Skeletal muscle tissue (tissue), 4 donors: ENCODE data around the gene NLRC3. TPM values are rescaled to one million over a fixed set of nuclear protein-coding genes. Genes with fewer than 3 reads are reported as not detected.
A peak's percentile ranks its signal among the peaks of the same experiment; 100 is the strongest.
"Not testable (repeated sequence)": the region's sequence is repeated elsewhere in the genome, so short reads cannot be mapped to it uniquely, and the experiment has no call there.

Experiments
- H3K27ac ChIP-seq: one replicate; pipeline ENCODE4 v1.7.0; 2013; ENCODE audit warnings: mild to moderate bottlenecking, low read depth, low read length, inconsistent platforms
- H3K27me3 ChIP-seq, 3 donors: one replicate each; pipeline ENCODE4 v1.7.0; 2013; ENCODE audit warnings: low read length in 3 of 3; ENCODE audit not compliant: control insufficient read depth in 3 of 3, insufficient read depth in 3 of 3
- H3K36me3 ChIP-seq, 3 donors: one replicate each; pipeline ENCODE4 v1.7.0; 2013; ENCODE audit warnings: low read length in 3 of 3; ENCODE audit not compliant: control insufficient read depth in 3 of 3, insufficient read depth in 3 of 3
- H3K4me1 ChIP-seq, 3 donors: one replicate each; pipeline ENCODE4 v1.7.0; 2013; ENCODE audit warnings: low read length in 3 of 3, mild to moderate bottlenecking in 3 of 3; ENCODE audit not compliant: control insufficient read depth in 3 of 3, insufficient read depth in 3 of 3
- H3K4me3 ChIP-seq, 3 donors: one replicate each; pipeline ENCODE4 v1.7.0; 2013; ENCODE audit warnings: low read length in 3 of 3
- H3K9ac ChIP-seq, 3 donors: one replicate each; pipeline ENCODE4 v1.7.0; 2013; ENCODE audit warnings: low read length in 3 of 3, mild to moderate bottlenecking in 3 of 3, moderate library complexity in 2 of 3, low read depth in 1 of 3
- H3K9me3 ChIP-seq, 3 donors: one replicate each; pipeline ENCODE4 v1.7.0; 2013; ENCODE audit warnings: low read length in 3 of 3; ENCODE audit not compliant: control insufficient read depth in 3 of 3
- total RNA-seq: library from RNA; depleted of rRNA; stranded (reverse); fragments of >200 nt; gene quantifications from one replicate; pipeline ENCODE4 v1.2.3, GENCODE V29; 2014
- donor health status: Osteomylitis.

NLRC3 gene
- total RNA-seq, 1 donor from 2014 or later, result 0.52 TPM

DNA sequence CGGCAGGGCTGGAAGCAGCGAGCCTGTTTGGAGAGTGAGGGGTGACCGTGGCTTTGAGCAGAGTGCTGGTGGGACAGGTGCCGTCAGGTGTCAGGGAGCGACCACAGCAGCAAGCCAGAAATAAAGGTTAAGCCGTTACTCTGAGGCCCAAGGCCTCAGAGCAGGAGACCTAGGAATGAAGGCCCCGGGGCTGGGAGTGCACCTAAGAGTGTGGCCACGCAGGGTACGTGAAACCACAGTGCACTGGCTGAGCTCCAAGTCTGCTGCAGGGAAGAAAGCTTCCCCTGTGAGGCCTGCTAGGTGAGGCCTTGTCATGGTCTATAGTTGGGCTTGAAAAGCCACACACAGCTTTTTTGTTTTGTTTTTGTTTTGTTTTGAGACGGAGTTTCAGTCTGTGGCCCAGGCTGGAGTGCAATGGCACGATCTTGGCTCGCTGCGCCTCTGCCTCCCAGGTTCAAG lies 67.7 kb downstream of the NLRC3 start:
- H3K9me3 ChIP-seq, result no peaks in the 10 kb centered on the region
- no peak overlapping the region for H3K4me3 ChIP-seq
- H3K27me3 ChIP-seq, result no peaks in the 10 kb centered on the region
- peaks cover 46 to 65% (median 60%) of the 10 kb centered on the region in 3 donors for H3K36me3 ChIP-seq
- no peak overlapping the region for H3K27ac ChIP-seq
- no peaks in the 10 kb centered on the region for H3K4me1 ChIP-seq
- H3K9ac ChIP-seq, result no peak overlapping the region

DNA sequence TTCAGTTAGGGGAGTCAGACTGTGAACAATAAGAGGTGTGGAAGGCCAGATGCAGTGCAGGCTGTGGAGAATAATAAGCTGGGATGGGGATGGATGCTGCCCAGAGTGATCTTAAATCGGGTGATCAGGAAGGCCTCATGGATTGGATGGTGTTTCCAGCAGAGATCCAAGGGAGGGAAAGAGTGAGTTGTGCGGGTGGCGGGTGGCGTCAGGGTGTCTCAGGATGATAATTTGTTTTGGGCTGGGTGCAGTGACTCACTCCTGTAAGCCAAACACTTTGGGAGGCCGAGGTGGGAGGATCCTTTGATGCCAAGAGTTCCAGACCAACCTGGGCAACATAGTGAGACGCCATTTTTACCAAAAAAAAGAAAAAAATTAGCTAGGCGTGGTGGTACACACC lies 68.5 kb downstream of the NLRC3 start:
- Histone ChIP-seq H3K4me3 (no peak overlapping the region), H3K36me3 (peaks cover 38 to 57% (median 53%) of the 10 kb centered on the region in 3 donors), H3K9ac (no peak overlapping the region), H3K4me1 (no peaks in the 10 kb centered on the region), H3K9me3 (no peaks in the 10 kb centered on the region), H3K27me3 (no peaks in the 10 kb centered on the region), H3K27ac (no peak overlapping the region)

GRCh38 chr16:3503523-3503922 lies 73.7 kb downstream of the NLRC3 start:
- Histone ChIP-seq H3K27ac (no peak overlapping the region), H3K36me3 (peaks cover 8 to 20% (median 18%) of the 10 kb centered on the region in 3 donors), H3K9ac (no peak overlapping the region), H3K4me3 (no peak overlapping the region), H3K9me3 (no peaks in the 10 kb centered on the region), H3K4me1 (peaks cover 8 to 13% (median 10%) of the 10 kb centered on the region in 3 donors), H3K27me3 (no peaks in the 10 kb centered on the region)

DNA sequence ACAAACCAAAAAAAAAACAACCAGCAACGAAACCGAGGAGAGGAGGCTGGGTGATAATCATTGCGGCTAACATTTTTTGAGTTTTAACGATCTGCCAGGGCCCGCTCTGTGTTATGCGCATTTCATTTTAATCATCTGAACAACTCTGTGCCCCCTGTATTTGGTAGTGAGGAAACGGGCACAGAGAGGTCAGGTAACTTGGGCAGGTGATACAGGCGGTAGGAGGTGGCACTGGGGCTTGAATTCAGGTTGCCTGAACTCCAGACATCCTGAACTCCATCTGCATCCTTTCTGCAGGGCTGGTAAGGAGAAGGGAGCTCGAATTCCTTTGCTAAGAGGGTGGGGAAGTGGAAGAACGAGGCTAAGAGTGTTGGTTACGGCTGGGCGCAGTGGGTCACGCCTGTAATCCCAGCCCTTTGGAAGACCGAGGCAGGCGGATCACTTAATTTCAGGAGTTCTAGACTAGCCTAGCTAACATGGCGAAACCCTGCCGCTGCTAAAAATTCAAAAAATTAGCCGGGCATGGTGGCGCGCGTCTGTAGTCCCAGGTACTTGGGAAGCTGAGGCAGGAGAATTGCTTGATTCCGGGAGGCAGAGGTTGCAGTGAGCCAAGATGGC lies 75.3 kb downstream of the NLRC3 start:
- peak overlapping the region; percentile 87 to 95 (median 92) for H3K4me3 ChIP-seq
- no peaks in the 10 kb centered on the region for H3K9me3 ChIP-seq
- peak overlapping the region in 2 of 3 donors; percentile 76 to 85 for H3K9ac ChIP-seq
- no peaks in the 10 kb centered on the region for H3K27me3 ChIP-seq
- no peak overlapping the region for H3K27ac ChIP-seq
- peaks cover 0 to 12% (median 6%) of the 10 kb centered on the region in 3 donors for H3K36me3 ChIP-seq
- H3K4me1 ChIP-seq, result peaks cover 8 to 13% (median 10%) of the 10 kb centered on the region in 3 donors

- H3K27me3 ChIP-seq, result not testable (repeated sequence)
These were observed 75.8 kb downstream of the NLRC3 start for GRCh38 chr16:3501412-3501761.

GRCh38 chr16:3498988-3499387 lies 78.2 kb downstream of the NLRC3 start:
- H3K27ac ChIP-seq, result no peak overlapping the region

More at GRCh38 chr16:3501412-3501761, 75.8 kb downstream of the NLRC3 start:
- H3K4me3 ChIP-seq, result peak overlapping the region; percentile 87 to 95 (median 92)
- peaks cover 8 to 13% (median 10%) of the 10 kb centered on the region in 3 donors for H3K4me1 ChIP-seq
- H3K27ac ChIP-seq, H3K9me3 ChIP-seq, H3K36me3 ChIP-seq: not testable (repeated sequence)
- peak overlapping the region; percentile 76 to 85 (median 80) for H3K9ac ChIP-seq

GRCh38 chr16:3497771-3498170 lies 79.4 kb downstream of the NLRC3 start:
- no peaks in the 10 kb centered on the region for H3K9me3 ChIP-seq
- H3K36me3 ChIP-seq, result no peaks in the 10 kb centered on the region
- H3K27ac ChIP-seq, result no peak overlapping the region
- peaks cover 8 to 13% (median 10%) of the 10 kb centered on the region in 3 donors for H3K4me1 ChIP-seq
- no peaks in the 10 kb centered on the region for H3K27me3 ChIP-seq
- H3K9ac ChIP-seq, result no peak overlapping the region
- H3K4me3 ChIP-seq, result no peak overlapping the region

More at GRCh38 chr16:3498988-3499387, 78.2 kb downstream of the NLRC3 start:
- Histone ChIP-seq H3K4me1 (peaks cover 8 to 13% (median 10%) of the 10 kb centered on the region in 3 donors), H3K27me3 (no peaks in the 10 kb centered on the region), H3K9me3 (no peaks in the 10 kb centered on the region), H3K36me3 (no peaks in the 10 kb centered on the region), H3K9ac (no peak overlapping the region), H3K4me3 (no peak overlapping the region)

DNA sequence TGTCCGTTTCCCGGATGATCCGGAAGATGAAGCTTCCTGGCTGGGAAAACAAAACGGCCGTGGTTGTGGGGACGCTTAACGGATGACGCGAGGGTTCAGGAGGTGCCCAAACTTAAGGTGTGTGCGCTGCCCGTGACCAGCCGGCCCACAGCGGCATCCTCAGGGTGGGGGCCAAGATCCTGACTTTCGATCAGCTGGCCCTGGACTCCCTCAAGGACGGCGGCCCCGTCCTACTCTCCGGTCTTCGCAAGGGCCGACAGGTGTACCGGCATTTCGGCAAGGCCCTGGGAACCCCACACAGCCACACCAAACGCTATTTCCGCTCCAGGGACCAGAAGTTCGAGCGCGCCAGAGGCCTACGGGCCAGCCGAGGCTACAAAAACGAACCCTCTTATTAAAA lies 80.8 kb downstream of the NLRC3 start:
- H3K36me3 ChIP-seq, result no peaks in the 10 kb centered on the region
- H3K4me1 ChIP-seq, result peaks cover 3 to 8% (median 3%) of the 10 kb centered on the region in 3 donors
- no peak overlapping the region for H3K4me3 ChIP-seq
- no peak overlapping the region for H3K27ac ChIP-seq
- no peaks in the 10 kb centered on the region for H3K27me3 ChIP-seq
- no peak overlapping the region for H3K9ac ChIP-seq
- no peaks in the 10 kb centered on the region for H3K9me3 ChIP-seq

DNA sequence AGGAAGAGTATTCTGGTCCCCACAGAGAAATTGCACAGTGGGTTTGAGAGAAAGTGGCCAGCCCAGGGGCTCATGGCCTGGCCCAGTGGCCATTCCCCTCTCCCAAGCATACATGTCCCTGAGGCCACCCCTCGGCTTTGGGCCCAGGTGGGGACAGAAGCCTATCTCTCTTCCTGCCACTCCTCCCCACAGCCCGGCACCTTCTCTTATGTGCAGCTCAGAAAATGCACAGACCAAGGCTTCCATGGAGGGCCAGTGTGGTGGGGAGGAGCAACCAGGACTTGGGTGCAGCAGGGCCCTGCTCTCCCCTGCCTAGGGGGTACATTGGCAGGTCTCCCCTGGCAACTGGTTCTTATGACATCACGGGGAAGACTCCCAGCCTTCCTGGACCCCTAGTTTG lies 82.0 kb downstream of the NLRC3 start, which contains the start of gene C16orf90:
Gene C16orf90, minus strand, starts transcription at position 314 of the 400 bp plus-strand sequence. Its CDS starts 68 bp downstream, at position 246.
- no peaks in the 10 kb centered on the region for H3K27me3 ChIP-seq
- no peaks in the 10 kb centered on the region for H3K36me3 ChIP-seq
- no peak within 1 kb of the TSS for H3K9ac ChIP-seq
- peaks cover 4 to 7% (median 7%) of the 10 kb centered on the region in 3 donors for H3K4me1 ChIP-seq
- no peak within 1 kb of the TSS for H3K4me3 ChIP-seq
- no peaks in the 10 kb centered on the region for H3K9me3 ChIP-seq
- no peak within 1 kb of the TSS for H3K27ac ChIP-seq

DNA sequence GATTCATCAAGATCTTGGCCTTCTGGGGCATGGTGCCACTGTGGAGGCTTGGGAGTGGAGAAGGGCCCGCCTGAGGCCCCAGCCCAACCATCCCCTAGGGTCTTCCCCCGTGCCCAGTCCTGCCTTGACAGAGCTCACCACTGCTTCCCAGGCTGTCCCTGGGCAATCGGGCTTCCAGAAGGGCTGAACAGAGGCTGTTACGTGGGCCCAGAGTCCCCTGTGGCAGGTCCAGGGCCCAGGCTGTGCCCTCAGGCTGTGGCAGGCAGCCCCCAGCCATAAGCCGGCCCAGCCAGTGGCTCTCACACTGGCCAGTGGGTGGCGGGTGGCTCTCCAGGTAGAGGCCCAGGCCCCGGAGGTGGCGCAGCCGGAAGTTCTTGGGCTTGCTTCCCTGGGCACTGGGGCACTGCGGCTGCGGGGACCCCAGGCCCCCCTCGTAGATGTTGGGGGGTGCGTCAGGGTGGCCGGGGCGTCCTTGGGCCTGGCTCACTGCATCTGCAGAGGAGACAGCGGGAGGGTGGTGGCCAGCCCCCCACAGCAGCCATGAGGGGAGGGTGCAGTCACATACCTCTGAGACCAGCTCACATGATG lies 82.7 kb downstream of the NLRC3 start:
- no peak overlapping the region for H3K27ac ChIP-seq
- peaks cover 4 to 7% (median 7%) of the 10 kb centered on the region in 3 donors for H3K4me1 ChIP-seq
- no peak overlapping the region for H3K4me3 ChIP-seq
- no peak overlapping the region for H3K9ac ChIP-seq
- no peaks in the 10 kb centered on the region for H3K27me3 ChIP-seq
- H3K9me3 ChIP-seq, result no peaks in the 10 kb centered on the region
- no peaks in the 10 kb centered on the region for H3K36me3 ChIP-seq
